ENCODE measurements around the gene MAEA. TPM values are rescaled to one million over a fixed set of nuclear protein-coding genes. Genes with fewer than 3 reads are reported as not detected.

The MAEA gene
- total RNA-seq, 4 donors from 2014 or later, result 47.2 to 62.1 (median 53.9) TPM

GRCh38 chr4:1317177-1318045 lies 27.7 kb downstream of the MAEA start:
- WGBS, 2 donors (ENCODE audit: low coverage in 1 of 2), result 100% methylated on average over 1 of the region's 29 CpGs; no CpG with 5 or more reads in 1 of the 2 donors
- no peaks in the 10 kb centered on the region for H3K9me3 ChIP-seq
- peaks cover 0 to 5% (median 0%) of the 10 kb centered on the region in 3 donors for H3K4me1 ChIP-seq
- no peak overlapping the region for H3K27ac ChIP-seq
- no peak for ATAC-seq
- no peaks in the 10 kb centered on the region for H3K27me3 ChIP-seq
- no peak for TF ChIP-seq POLR2AphosphoS5 (IDR thresholded peaks at IDR 0.05)
- TF ChIP-seq EP300 (IDR thresholded peaks at IDR 0.05), result no peak
- H3K4me3 ChIP-seq, result no peak overlapping the region
- peaks cover 0 to 97% of the 10 kb centered on the region in 2 donors for H3K36me3 ChIP-seq

GRCh38 chr4:1318046-1318375 lies 28.3 kb downstream of the MAEA start:
- TF ChIP-seq POLR2AphosphoS5 (IDR thresholded peaks at IDR 0.05), result no peak
- TF ChIP-seq POLR2A (IDR thresholded peaks at IDR 0.05), result no peak
- no peak for TF ChIP-seq EP300 (IDR thresholded peaks at IDR 0.05)
- H3K4me3 ChIP-seq, result no peak overlapping the region
- no peaks in the 10 kb centered on the region for H3K9me3 ChIP-seq
- peaks cover 0 to 5% (median 0%) of the 10 kb centered on the region in 3 donors for H3K4me1 ChIP-seq
- peaks cover 0 to 97% of the 10 kb centered on the region in 2 donors for H3K36me3 ChIP-seq
- no peaks in the 10 kb centered on the region for H3K27me3 ChIP-seq
- no peak for ATAC-seq
- no peak overlapping the region for H3K27ac ChIP-seq
- WGBS, 2 donors (ENCODE audit: low coverage in 1 of 2), result 90 to 100% methylated on average over 1 to 2 of the region's 13 CpGs

DNA sequence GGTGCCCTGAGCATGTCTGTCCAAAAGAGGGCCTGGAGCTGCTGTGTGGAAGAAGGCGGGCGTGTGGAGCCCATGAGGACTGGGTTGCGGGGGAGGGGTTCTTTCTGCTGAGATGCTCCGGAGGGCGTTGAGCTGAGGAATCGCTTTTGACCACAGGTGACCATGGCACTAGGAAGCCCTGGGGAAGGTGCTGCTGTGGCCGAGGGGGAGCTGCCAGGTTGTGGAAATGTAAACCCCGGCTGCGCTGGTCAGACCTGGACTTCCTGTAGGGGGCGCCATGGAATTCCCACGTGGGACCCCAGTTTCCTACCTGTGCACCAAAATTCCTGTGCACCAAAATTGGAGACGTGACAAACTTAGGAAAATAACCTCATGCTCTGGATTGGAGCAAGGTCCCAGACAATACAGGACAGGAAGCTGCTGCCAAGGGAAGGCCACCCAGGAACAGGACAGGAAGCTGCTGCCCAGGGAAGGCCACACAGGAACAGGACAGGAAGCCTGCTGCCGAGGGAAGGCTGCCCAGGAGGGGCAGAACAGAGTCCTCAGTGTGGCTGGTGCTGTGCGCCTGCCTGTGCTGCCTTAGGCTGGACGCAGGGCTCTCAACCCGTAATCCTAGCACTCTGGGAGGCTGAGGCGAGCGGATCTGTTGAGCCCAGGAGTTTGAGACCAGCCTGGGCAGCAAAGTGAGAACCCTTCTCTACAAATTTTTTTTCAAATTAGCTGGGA lies 29.0 kb downstream of the MAEA start:
- WGBS, 2 donors (ENCODE audit: low coverage in 1 of 2), result 78 to 80% methylated on average over 2 to 8 of the region's 18 CpGs

DNA sequence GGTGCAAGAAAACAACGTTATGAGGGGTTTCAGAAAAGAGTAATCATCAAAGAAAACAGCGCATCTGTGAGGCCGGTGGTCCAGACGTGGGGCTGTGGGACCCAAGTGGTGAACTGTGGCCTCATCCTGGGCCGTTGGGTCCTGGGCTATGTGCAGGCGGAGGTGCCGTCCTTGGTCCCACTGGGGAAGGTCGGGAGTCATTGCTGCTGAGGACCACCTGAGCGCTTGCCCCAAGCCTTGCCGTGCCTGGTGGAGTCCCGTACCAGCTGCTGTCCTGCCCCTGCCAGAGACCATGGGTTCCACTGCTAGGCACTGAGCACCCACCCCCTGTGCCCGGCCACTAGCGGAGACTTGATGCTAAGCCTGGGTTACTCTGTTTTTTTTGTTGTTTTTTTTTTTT lies 31.8 kb downstream of the MAEA start:
- peaks cover 0 to 5% (median 0%) of the 10 kb centered on the region in 3 donors for H3K4me1 ChIP-seq
- H3K9me3 ChIP-seq, result no peaks in the 10 kb centered on the region
- peaks cover 0 to 97% of the 10 kb centered on the region in 2 donors for H3K36me3 ChIP-seq
- TF ChIP-seq POLR2AphosphoS5 (IDR thresholded peaks at IDR 0.05) (no peak), EP300 (IDR thresholded peaks at IDR 0.05) (no peak), POLR2A (IDR thresholded peaks at IDR 0.05) (no peak)
- TF ChIP-seq, protein P1, sequence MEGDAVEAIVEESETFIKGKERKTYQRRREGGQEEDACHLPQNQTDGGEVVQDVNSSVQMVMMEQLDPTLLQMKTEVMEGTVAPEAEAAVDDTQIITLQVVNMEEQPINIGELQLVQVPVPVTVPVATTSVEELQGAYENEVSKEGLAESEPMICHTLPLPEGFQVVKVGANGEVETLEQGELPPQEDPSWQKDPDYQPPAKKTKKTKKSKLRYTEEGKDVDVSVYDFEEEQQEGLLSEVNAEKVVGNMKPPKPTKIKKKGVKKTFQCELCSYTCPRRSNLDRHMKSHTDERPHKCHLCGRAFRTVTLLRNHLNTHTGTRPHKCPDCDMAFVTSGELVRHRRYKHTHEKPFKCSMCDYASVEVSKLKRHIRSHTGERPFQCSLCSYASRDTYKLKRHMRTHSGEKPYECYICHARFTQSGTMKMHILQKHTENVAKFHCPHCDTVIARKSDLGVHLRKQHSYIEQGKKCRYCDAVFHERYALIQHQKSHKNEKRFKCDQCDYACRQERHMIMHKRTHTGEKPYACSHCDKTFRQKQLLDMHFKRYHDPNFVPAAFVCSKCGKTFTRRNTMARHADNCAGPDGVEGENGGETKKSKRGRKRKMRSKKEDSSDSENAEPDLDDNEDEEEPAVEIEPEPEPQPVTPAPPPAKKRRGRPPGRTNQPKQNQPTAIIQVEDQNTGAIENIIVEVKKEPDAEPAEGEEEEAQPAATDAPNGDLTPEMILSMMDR (IDR thresholded peaks at IDR 0.05), result no peak
- ATAC-seq, result no peak
- H3K4me3 ChIP-seq, result no peak overlapping the region
- 82 to 89% methylated on average over 9 to 13 of the region's 13 CpGs for WGBS, 2 donors (ENCODE audit: low coverage in 1 of 2)
- H3K27me3 ChIP-seq, result no peaks in the 10 kb centered on the region
- no peak overlapping the region for H3K27ac ChIP-seq

More for the DNA sequence above, 29.0 kb downstream of the MAEA start:
- Histone ChIP-seq H3K36me3 (peaks cover 0 to 97% of the 10 kb centered on the region in 2 donors), H3K4me1 (peaks cover 0 to 5% (median 0%) of the 10 kb centered on the region in 3 donors), H3K4me3 (no peak overlapping the region), H3K27me3 (no peaks in the 10 kb centered on the region), H3K9me3 (no peaks in the 10 kb centered on the region), H3K27ac (no peak overlapping the region)
- no peak for ATAC-seq
- TF ChIP-seq, protein P1 (IDR thresholded peaks at IDR 0.05), result peak in 1 of 4 experiments; percentile 16
- no peak for TF ChIP-seq POLR2AphosphoS5 (IDR thresholded peaks at IDR 0.05)

- WGBS, 2 donors (ENCODE audit: low coverage in 1 of 2), result 80 to 100% methylated on average over 1 of the region's 18 CpGs
- TF ChIP-seq POLR2AphosphoS5 (IDR thresholded peaks at IDR 0.05), result no peak
- no peak for TF ChIP-seq EP300 (IDR thresholded peaks at IDR 0.05)
- no peak for TF ChIP-seq POLR2A (IDR thresholded peaks at IDR 0.05)
- TF ChIP-seq, protein P1 (IDR thresholded peaks at IDR 0.05), result no peak
- no peak for ATAC-seq
- Histone ChIP-seq H3K27ac (no peak overlapping the region), H3K36me3 (peaks cover 0 to 97% of the 10 kb centered on the region in 2 donors), H3K9me3 (no peaks in the 10 kb centered on the region), H3K4me1 (peaks cover 0 to 5% (median 0%) of the 10 kb centered on the region in 3 donors), H3K4me3 (no peak overlapping the region), H3K27me3 (no peaks in the 10 kb centered on the region)
These were observed 32.4 kb downstream of the MAEA start for GRCh38 chr4:1321946-1322650.
